NCI-H510A (cell line): ENCODE data around the gene SNX12.
"Not testable (repeated sequence)": the region's sequence is repeated elsewhere in the genome, so short reads cannot be mapped to it uniquely, and the experiment has no call there.

ENCODE experiments used
- DNase-seq: peaks from one replicate; lab custom pipeline; 2025; lab: John Stamatoyannopoulos, UW

SNX12 gene

GRCh38 chrX:71091263-71091662, 23.1 kb upstream of the SNX12 start:
- DNase-seq: no peak

- DNase-seq: no peak
Measured at GRCh38 chrX:71085900-71086299, 17.8 kb upstream of the SNX12 start.

- no peak for DNase-seq
Measured at GRCh38 chrX:71082822-71083221, 14.7 kb upstream of the SNX12 start.

GRCh38 chrX:71082124-71082647, 14.1 kb upstream of the SNX12 start:
- no peak for DNase-seq

- DNase-seq: no peak
Measured at GRCh38 chrX:71081330-71082123, 13.4 kb upstream of the SNX12 start.

GRCh38 chrX:71070531-71070930, 2.4 kb upstream of the SNX12 start:
- no peak for DNase-seq

GRCh38 chrX:71067712-71068043, 456 bp downstream of the SNX12 start:
- no peak for DNase-seq

GRCh38 chrX:71067089-71067488, 1.0 kb downstream of the SNX12 start:
- DNase-seq: no peak

- DNase-seq: no peak
Measured at GRCh38 chrX:71060127-71060526, 8.0 kb downstream of the SNX12 start.

- DNase-seq: no peak
Measured at GRCh38 chrX:71057848-71058530, 10.1 kb downstream of the SNX12 start.

GRCh38 chrX:71056867-71057266, 11.3 kb downstream of the SNX12 start:
- DNase-seq: no peak

GRCh38 chrX:71053217-71053621, 14.9 kb downstream of the SNX12 start:
- DNase-seq: no peak

- no peak for DNase-seq
Measured at GRCh38 chrX:71052721-71053120, 15.4 kb downstream of the SNX12 start.

- DNase-seq: not testable (repeated sequence)
Measured at GRCh38 chrX:71047891-71048290, 20.2 kb downstream of the SNX12 start.

- no peak for DNase-seq
Measured at GRCh38 chrX:71017396-71017939, 50.7 kb downstream of the SNX12 start.
